Measurements from ENCODE around the gene CLRN1. TPM values are rescaled to one million over a fixed set of nuclear protein-coding genes. Genes with fewer than 3 reads are reported as not detected.
"Not testable (repeated sequence)": the region's sequence is repeated elsewhere in the genome, so short reads cannot be mapped to it uniquely, and the experiment has no call there.

The CLRN1 gene
- total RNA-seq, 2 experiments from 2014 or later = not detected

DNA sequence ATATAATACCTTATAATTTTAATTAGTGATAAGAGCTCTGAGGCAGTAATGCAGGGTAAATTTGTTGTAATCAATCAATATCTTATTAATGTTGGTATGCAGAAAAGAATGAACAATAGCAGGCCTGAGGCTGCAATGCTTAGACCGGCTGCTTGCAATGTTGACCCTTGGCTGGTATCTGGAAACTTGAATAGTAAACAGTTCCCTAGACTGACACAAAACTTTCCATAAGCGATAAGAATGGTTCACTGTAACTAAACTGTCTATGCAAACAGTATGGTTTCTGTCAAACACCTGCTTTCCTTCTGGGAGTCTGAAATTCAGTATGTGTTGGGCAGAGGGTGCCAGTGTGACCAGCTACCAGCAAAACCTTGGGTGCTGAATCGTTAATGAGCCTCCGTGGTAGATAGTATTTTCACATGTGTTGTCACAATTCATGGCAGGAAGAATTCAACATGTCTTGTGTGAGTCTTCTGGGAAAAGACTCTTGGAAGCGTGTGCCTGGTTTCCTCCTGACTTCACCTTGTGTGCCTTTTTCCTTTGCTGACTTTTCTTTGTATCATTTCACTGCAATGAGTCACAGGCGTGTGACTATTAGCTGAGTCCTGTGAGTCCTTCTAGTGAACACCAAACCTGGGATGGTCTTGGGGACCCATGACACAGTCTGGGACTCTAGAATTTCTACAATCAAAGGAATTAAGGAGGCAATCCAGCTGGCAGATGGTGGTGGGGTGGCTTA is 30.7 kb upstream of the CLRN1 start:
- Mint-ChIP-seq H3K36me3 (ENCODE audit: low read depth) (no peaks in the 10 kb centered on the region), H3K27ac (no peak overlapping the region), H3K9me3 (ENCODE audit: low read depth) (no peaks in the 10 kb centered on the region), H3K27me3 (peaks cover 2% of the 10 kb centered on the region), H3K4me3 (no peak overlapping the region), H3K4me1 (no peaks in the 10 kb centered on the region)
- ChIA-PET CTCF (interaction anchor here (0.7 kb wide), 1 partner anchor 13 kb away, joined by 3 read pairs; no protein-coding TSS in a partner anchor), POLR2A (no interaction called here)
- intact Hi-C loops (cut with DNase I, micrococcal nuclease) = no loop called here
- no peak for ATAC-seq
- DNase-seq = no peak

DNA sequence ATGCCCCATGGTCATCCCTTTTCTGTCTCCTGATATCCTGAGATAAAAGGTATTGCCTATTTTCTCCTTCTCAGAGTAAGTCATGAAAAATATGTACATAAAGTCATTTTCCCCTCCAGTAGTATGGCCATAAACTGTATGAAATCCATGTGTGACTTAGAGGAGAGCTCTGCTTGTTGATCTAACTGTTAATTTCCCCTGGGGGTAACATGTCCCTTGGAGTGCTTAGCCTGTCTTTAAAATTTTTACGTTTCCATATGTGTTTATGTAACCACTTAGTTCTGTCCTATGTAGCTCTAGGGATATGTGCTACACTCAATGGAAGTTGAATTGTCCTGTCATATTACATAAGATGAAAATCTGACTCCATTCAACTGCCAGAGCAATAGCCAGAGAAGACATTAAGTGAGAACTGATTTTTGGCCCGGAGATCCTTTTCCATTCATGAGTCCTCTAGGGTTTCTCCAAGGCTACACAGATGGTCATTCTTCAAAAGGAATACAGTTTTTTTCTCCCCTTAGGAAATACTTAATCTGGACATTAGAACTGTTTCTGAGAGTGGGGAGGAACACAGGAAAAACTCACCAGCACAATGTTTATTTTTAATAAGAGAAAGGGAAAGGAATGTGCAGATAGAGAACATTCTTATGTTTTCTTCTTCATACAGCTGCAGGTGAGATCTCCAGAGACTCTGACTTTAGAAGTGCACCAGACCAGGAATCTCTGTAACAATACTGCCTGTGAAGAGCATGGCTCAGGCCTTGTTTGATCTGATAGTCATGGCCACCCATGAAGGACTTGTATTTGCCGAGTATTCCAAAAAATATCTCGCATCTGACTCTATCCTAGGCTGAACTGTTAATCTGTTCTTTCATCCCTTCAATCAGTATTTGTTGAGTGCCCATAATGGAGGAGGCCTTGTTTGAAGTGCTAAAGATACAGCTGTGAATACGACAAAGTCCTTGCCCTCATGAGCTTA is 29.8 kb upstream of the CLRN1 start:
- CTCF ChIA-PET = interaction anchor here (0.7 kb wide), 1 partner anchor 14 kb away, joined by 3 read pairs; no protein-coding TSS in a partner anchor
- Mint-ChIP-seq H3K4me3 (no peak overlapping the region), H3K27ac (no peak overlapping the region), H3K36me3 (ENCODE audit: low read depth) (no peaks in the 10 kb centered on the region), H3K9me3 (ENCODE audit: low read depth) (no peaks in the 10 kb centered on the region), H3K4me1 (no peaks in the 10 kb centered on the region), H3K27me3 (peaks cover 5% of the 10 kb centered on the region)
- DNase-seq (no peak), ATAC-seq (no peak)
- POLR2A ChIA-PET = no interaction called here
- intact Hi-C loops (cut with DNase I, micrococcal nuclease) = no loop called here

- no peak overlapping the region for H3K27ac Mint-ChIP-seq
- H3K36me3 Mint-ChIP-seq (ENCODE audit: low read depth) = no peaks in the 10 kb centered on the region
- CTCF ChIA-PET = interaction anchor here (0.6 to 1.1 kb wide), 2 partner anchors 9 to 1315 kb away, joined by 4 to 5 read pairs; no protein-coding TSS in a partner anchor
- ATAC-seq (no peak), DNase-seq (no peak)
- POLR2A ChIA-PET = no interaction called here
- H3K9me3 Mint-ChIP-seq (ENCODE audit: low read depth) = no peaks in the 10 kb centered on the region
- H3K4me3 Mint-ChIP-seq = no peak overlapping the region
- peaks cover 5% of the 10 kb centered on the region for H3K27me3 Mint-ChIP-seq
- no peaks in the 10 kb centered on the region for H3K4me1 Mint-ChIP-seq
- intact Hi-C loops (cut with DNase I, micrococcal nuclease) = no loop called here
These were observed 26.5 kb upstream of the CLRN1 start for GRCh38 chr3:150998996-150999395.

- ATAC-seq = no peak
- Mint-ChIP-seq H3K9me3 (ENCODE audit: low read depth) (no peaks in the 10 kb centered on the region), H3K36me3 (ENCODE audit: low read depth) (no peaks in the 10 kb centered on the region), H3K4me1 (no peaks in the 10 kb centered on the region), H3K27ac (no peak overlapping the region), H3K27me3 (peaks cover 9% of the 10 kb centered on the region), H3K4me3 (no peak overlapping the region)
- ChIA-PET POLR2A (interaction anchor here (0.6 kb wide), 1 partner anchor 36 kb away, joined by 3 read pairs; no protein-coding TSS in a partner anchor), CTCF (interaction anchor here (0.5 kb wide), 1 partner anchor 468 kb away, joined by 3 read pairs; no protein-coding TSS in a partner anchor)
- intact Hi-C loops (cut with DNase I, micrococcal nuclease) = no loop called here
- DNase-seq = no peak
These were observed 24.2 kb upstream of the CLRN1 start for GRCh38 chr3:150996731-150997130.

DNA sequence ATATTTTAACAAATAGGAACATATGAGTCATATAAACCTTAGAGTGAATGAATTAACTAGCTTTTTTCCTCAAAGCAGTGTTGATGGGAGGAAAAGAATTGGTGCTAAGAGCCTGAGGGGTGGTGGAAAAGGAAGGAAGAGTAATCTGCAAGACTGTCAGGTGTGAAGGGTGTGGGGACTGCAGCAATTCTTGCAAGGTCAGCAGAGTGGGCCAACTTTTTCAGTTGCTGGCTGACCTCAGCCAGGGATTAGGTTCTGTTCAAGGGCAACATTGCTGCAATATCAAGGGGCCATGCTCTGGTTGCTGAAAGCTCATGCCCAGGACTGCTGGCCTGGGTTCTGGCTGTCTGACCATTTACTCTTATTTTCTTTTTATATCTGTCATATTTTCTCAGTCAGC is 23.0 kb upstream of the CLRN1 start:
- DNase-seq = no peak
- ChIA-PET CTCF (interaction anchor here (1.2 to 1.6 kb wide), 2 partner anchors 37 to 70 kb away, joined by 3 to 4 read pairs; no protein-coding TSS in a partner anchor), POLR2A (no interaction called here)
- peaks cover 9% of the 10 kb centered on the region for H3K27me3 Mint-ChIP-seq
- H3K36me3 Mint-ChIP-seq (ENCODE audit: low read depth) = no peaks in the 10 kb centered on the region
- H3K4me3 Mint-ChIP-seq = no peak overlapping the region
- no peak for ATAC-seq
- intact Hi-C loops (cut with DNase I, micrococcal nuclease) = no loop called here
- H3K27ac Mint-ChIP-seq = no peak overlapping the region
- H3K4me1 Mint-ChIP-seq = no peaks in the 10 kb centered on the region
- H3K9me3 Mint-ChIP-seq (ENCODE audit: low read depth) = no peaks in the 10 kb centered on the region

GRCh38 chr3:150989208-150989607 is 16.7 kb upstream of the CLRN1 start:
- Mint-ChIP-seq H3K27me3 (peaks cover 15% of the 10 kb centered on the region), H3K4me3 (no peak overlapping the region), H3K27ac (no peak overlapping the region), H3K36me3 (ENCODE audit: low read depth) (no peaks in the 10 kb centered on the region), H3K4me1 (no peaks in the 10 kb centered on the region), H3K9me3 (ENCODE audit: low read depth) (peaks cover 5% of the 10 kb centered on the region)
- ChIA-PET POLR2A (no interaction called here), CTCF (interaction anchor here (1.0 kb wide), 1 partner anchor 10 kb away, joined by 4 read pairs; no protein-coding TSS in a partner anchor)
- no peak for DNase-seq
- no peak for ATAC-seq
- intact Hi-C loops (cut with DNase I, micrococcal nuclease) = no loop called here

DNA sequence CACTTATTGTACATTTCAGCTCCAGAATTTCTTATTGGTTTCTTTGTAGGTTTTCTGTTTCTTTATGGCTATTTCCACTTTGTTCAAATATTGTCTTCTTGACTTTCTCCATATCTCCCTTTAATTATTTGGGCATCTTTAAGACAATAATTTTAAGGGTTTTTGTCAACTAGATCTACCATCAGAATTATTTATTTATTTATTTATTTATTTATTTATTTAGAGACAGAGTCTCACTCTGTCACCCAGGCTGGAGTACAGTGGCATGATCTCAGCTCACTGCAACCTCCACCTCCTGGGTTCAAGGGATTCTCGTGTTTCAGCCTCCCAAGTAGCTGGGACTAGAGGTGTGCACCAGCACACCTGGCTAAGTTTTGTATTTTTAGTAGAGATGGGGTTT is 15.9 kb upstream of the CLRN1 start:
- H3K9me3 Mint-ChIP-seq (ENCODE audit: low read depth); DNase-seq; ATAC-seq; H3K36me3 Mint-ChIP-seq (ENCODE audit: low read depth); intact Hi-C loops (cut with DNase I, micrococcal nuclease); POLR2A ChIA-PET; H3K27ac Mint-ChIP-seq; H3K4me3 Mint-ChIP-seq; H3K4me1 Mint-ChIP-seq: not testable (repeated sequence)
- peaks cover 16% of the 10 kb centered on the region for H3K27me3 Mint-ChIP-seq
- CTCF ChIA-PET = interaction anchor here (0.7 kb wide), 1 partner anchor 529 kb away, joined by 3 read pairs; no protein-coding TSS in a partner anchor

GRCh38 chr3:150985711-150986110 is 13.2 kb upstream of the CLRN1 start:
- H3K27ac Mint-ChIP-seq = no peak overlapping the region
- ChIA-PET CTCF (interaction anchor here (1.5 kb wide), 1 partner anchor 78 kb away, joined by 4 read pairs; no protein-coding TSS in a partner anchor), POLR2A (no interaction called here)
- DNase-seq (no peak), ATAC-seq (no peak)
- peaks cover 15% of the 10 kb centered on the region for H3K27me3 Mint-ChIP-seq
- intact Hi-C loops (cut with DNase I, micrococcal nuclease) = no loop called here
- H3K9me3 Mint-ChIP-seq (ENCODE audit: low read depth) = peaks cover 5% of the 10 kb centered on the region
- no peak overlapping the region for H3K4me3 Mint-ChIP-seq
- H3K4me1 Mint-ChIP-seq = no peaks in the 10 kb centered on the region
- no peaks in the 10 kb centered on the region for H3K36me3 Mint-ChIP-seq (ENCODE audit: low read depth)

DNA sequence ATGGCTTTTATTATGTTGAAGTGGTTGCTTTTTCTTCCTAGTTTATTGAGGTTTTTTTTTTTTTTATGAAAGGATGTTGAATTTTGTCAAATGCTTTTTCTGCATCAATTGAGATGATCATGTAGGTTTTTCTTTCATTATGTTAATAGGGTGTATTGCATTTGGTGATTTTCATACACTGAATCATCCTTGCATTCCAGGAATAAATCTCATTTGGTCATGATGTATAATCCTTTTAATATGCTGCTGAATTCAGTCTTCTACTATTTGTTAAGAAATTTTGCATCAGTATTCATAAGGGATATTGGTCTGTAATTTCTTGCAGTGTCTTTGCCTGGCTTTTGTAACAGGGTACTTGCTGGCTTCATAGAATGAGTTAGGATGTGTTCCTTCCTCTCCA is 11.5 kb upstream of the CLRN1 start:
- ChIA-PET POLR2A (no interaction called here), CTCF (no interaction called here)
- Mint-ChIP-seq H3K9me3 (ENCODE audit: low read depth) (peaks cover 5% of the 10 kb centered on the region), H3K4me1 (no peaks in the 10 kb centered on the region), H3K27me3 (peaks cover 12% of the 10 kb centered on the region), H3K36me3 (ENCODE audit: low read depth) (no peaks in the 10 kb centered on the region), H3K27ac (no peak overlapping the region), H3K4me3 (no peak overlapping the region)
- DNase-seq (no peak), ATAC-seq (no peak)
- intact Hi-C loops (cut with DNase I, micrococcal nuclease) = no loop called here

GRCh38 chr3:150978566-150979148 is 6.1 kb upstream of the CLRN1 start:
- no peak for ATAC-seq

GRCh38 chr3:150975992-150976368 is 3.5 kb upstream of the CLRN1 start:
- ChIA-PET POLR2A (no interaction called here), CTCF (no interaction called here)
- peaks cover 20% of the 10 kb centered on the region for H3K27me3 Mint-ChIP-seq
- H3K36me3 Mint-ChIP-seq (ENCODE audit: low read depth) = no peaks in the 10 kb centered on the region
- intact Hi-C loops (cut with DNase I, micrococcal nuclease) = loop anchor here (5.0 kb wide), 3 partner anchors 239 to 331 kb away; no protein-coding TSS in a partner anchor
- H3K4me3 Mint-ChIP-seq = no peak overlapping the region
- ATAC-seq (peak; percentile 84), DNase-seq (peak; percentile 56)
- H3K4me1 Mint-ChIP-seq = peaks cover 13% of the 10 kb centered on the region
- H3K27ac Mint-ChIP-seq = peak overlapping the region; percentile 63
- no peaks in the 10 kb centered on the region for H3K9me3 Mint-ChIP-seq (ENCODE audit: low read depth)

More at GRCh38 chr3:150978566-150979148, 6.1 kb upstream of the CLRN1 start:
- DNase-seq = no peak
- Mint-ChIP-seq H3K27ac (no peak overlapping the region), H3K9me3 (ENCODE audit: low read depth) (no peaks in the 10 kb centered on the region), H3K27me3 (peaks cover 12% of the 10 kb centered on the region), H3K4me3 (no peak overlapping the region), H3K4me1 (peaks cover 13% of the 10 kb centered on the region), H3K36me3 (ENCODE audit: low read depth) (no peaks in the 10 kb centered on the region)
- ChIA-PET CTCF (interaction anchor here (0.7 kb wide), 2 partner anchors 190 to 1124 kb away, joined by 3 to 4 read pairs; no protein-coding TSS in a partner anchor), POLR2A (no interaction called here)
- intact Hi-C loops (cut with DNase I, micrococcal nuclease) = loop anchor here (5.0 kb wide), 3 partner anchors 241 to 329 kb away; no protein-coding TSS in a partner anchor
